Uterus (tissue), 2 donors: ENCODE results near the gene NCS1.

Source experiments
- POLR2A ChIP-seq, 2 donors: fragments of 450-650 bp; IDR thresholded peaks; one replicate each; pipeline ENCODE4 v1.6.1; 2016; ENCODE audit warnings: antibody characterized with exemption in 2 of 2, mild to moderate bottlenecking in 1 of 2, moderate library complexity in 1 of 2
- TF ChIP-seq, protein P1 (sequence below), 4 experiments: fragments of 200-600 bp in 2 of 4; fragments of 450-650 bp in 2 of 4; sonication (generic) in 2 of 4; IDR thresholded peaks; one replicate each; pipeline ENCODE4 v1.5.1; 2016 to 2019; ENCODE audit warnings: antibody characterized with exemption in 4 of 4, mild to moderate bottlenecking in 2 of 4, moderate library complexity in 1 of 4

DNA sequence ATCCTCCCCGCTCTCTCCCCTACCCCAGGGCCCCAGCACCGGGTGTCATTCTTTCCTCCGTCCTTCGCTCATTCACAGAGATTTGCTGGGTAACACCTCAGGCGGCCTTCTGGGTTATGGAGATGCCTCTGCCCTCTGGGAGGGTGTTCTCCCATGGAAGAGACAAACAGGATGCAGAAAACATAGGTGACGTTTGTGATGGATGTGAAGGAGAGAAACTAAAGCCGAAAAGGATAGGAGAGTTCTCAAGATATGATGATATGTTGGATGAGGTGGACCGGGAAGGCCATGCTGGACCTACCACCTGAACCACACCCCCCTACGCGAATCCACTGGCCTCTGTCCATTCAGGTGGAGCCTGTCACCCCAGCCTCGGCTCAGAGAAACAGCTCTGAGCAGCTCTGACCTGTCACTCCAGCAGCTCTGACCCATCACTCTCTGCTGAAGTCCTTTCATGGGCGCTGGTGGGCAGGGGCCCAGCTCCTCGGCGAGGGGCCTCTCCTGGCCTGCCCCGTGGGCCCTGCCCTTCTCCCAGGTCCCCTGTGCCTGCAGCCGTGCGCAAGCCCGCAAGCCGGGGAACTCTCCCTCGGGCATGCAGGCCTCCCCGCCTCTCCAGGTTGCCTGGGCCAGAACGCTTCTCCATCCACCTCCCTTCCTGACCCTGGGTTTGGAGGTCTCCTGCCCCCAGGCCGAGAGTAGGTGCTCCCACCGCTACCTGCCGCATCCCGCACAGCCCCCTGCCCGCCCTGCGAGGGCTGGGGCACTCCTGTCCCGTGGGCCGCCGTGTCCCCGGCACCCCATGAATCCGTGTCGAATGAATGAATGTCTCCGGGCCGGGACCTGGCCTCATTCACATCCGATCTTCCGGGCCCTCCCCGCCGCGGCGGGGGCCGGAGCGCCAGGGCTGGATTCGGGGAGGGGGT lies 717 bp upstream of the NCS1 start:
- TF ChIP-seq, protein P1, sequence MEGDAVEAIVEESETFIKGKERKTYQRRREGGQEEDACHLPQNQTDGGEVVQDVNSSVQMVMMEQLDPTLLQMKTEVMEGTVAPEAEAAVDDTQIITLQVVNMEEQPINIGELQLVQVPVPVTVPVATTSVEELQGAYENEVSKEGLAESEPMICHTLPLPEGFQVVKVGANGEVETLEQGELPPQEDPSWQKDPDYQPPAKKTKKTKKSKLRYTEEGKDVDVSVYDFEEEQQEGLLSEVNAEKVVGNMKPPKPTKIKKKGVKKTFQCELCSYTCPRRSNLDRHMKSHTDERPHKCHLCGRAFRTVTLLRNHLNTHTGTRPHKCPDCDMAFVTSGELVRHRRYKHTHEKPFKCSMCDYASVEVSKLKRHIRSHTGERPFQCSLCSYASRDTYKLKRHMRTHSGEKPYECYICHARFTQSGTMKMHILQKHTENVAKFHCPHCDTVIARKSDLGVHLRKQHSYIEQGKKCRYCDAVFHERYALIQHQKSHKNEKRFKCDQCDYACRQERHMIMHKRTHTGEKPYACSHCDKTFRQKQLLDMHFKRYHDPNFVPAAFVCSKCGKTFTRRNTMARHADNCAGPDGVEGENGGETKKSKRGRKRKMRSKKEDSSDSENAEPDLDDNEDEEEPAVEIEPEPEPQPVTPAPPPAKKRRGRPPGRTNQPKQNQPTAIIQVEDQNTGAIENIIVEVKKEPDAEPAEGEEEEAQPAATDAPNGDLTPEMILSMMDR (IDR thresholded peaks at IDR 0.05), result no peak
- no peak for TF ChIP-seq POLR2A (IDR thresholded peaks at IDR 0.05)
